NT2/D1 (cell line): ENCODE data around the gene MPP2.

Source experiments
- DNase-seq: peaks from one replicate; pipeline ENCODE4 v3.0.0-alpha.2; 2011; ENCODE audit warnings: low read depth, low spot score
- H3K27me3 ChIP-seq: 2 replicates; pipeline ENCODE4 v1.6.0; 2011; ENCODE audit warnings: mild to moderate bottlenecking; ENCODE audit not compliant: insufficient read length, insufficient read depth
- H3K36me3 ChIP-seq: 2 replicates; pipeline ENCODE4 v1.6.1; 2011; ENCODE audit warnings: mild to moderate bottlenecking, low read length, mixed read lengths; ENCODE audit not compliant: insufficient read depth, insufficient read length
- H3K4me1 ChIP-seq: 2 replicates; pipeline ENCODE4 v1.5.1; 2011; ENCODE audit not compliant: insufficient read depth, insufficient read length
- H3K4me3 ChIP-seq: 2 replicates; pipeline ENCODE4 v1.5.1; 2011; ENCODE audit warnings: low read depth; ENCODE audit not compliant: insufficient read length
- H3K9ac ChIP-seq: 2 replicates; pipeline ENCODE4 v1.6.0; 2011; ENCODE audit warnings: low read depth; ENCODE audit not compliant: insufficient read length
- H3K9me3 ChIP-seq: 2 replicates; pipeline ENCODE4 v1.5.1; 2011; ENCODE audit warnings: mild to moderate bottlenecking, low read length; ENCODE audit not compliant: insufficient read depth
- SUZ12 ChIP-seq: IDR thresholded peaks from 2 replicates; pipeline ENCODE4 v1.6.1; 2011; ENCODE audit not compliant: insufficient read length, insufficient read depth; ENCODE audit errors: extremely low read depth
- YY1 ChIP-seq: IDR thresholded peaks from 2 replicates; pipeline ENCODE4 v1.6.1; 2011; ENCODE audit not compliant: insufficient read length, insufficient read depth
- ZNF274 ChIP-seq: IDR thresholded peaks from 2 replicates; pipeline ENCODE4 v1.6.1; 2011; ENCODE audit warnings: mild to moderate bottlenecking, low read depth, low read length

Gene MPP2

GRCh38 chr17:43917016-43917347, 9.6 kb upstream of the MPP2 start:
- H3K27me3 ChIP-seq, result no peaks in the 10 kb centered on the region
- H3K36me3 ChIP-seq, result no peaks in the 10 kb centered on the region
- peaks cover 28% of the 10 kb centered on the region; the same call in 1 of the 2 replicates for H3K9me3 ChIP-seq
- no peak overlapping the region for H3K4me3 ChIP-seq
- no peak for TF ChIP-seq SUZ12
- no peak for TF ChIP-seq YY1
- TF ChIP-seq ZNF274, result no peak
- peaks cover 14% of the 10 kb centered on the region for H3K4me1 ChIP-seq
- DNase-seq, result no peak
- no peak overlapping the region for H3K9ac ChIP-seq

- peaks cover 14% of the 10 kb centered on the region for H3K4me1 ChIP-seq
- no peak overlapping the region for H3K4me3 ChIP-seq
- no peak overlapping the region for H3K9ac ChIP-seq
- no peaks in the 10 kb centered on the region for H3K27me3 ChIP-seq
- TF ChIP-seq ZNF274 (no peak), SUZ12 (no peak), YY1 (no peak)
- H3K36me3 ChIP-seq, result no peaks in the 10 kb centered on the region
- no peak for DNase-seq
- H3K9me3 ChIP-seq, result peaks cover 28% of the 10 kb centered on the region; the same call in 1 of the 2 replicates
Observed at GRCh38 chr17:43916385-43916784, 9.0 kb upstream of the MPP2 start.

GRCh38 chr17:43915559-43915958, 8.2 kb upstream of the MPP2 start:
- H3K36me3 ChIP-seq, result no peaks in the 10 kb centered on the region
- no peak for DNase-seq
- peaks cover 28% of the 10 kb centered on the region; the same call in 1 of the 2 replicates for H3K9me3 ChIP-seq
- peaks cover 14% of the 10 kb centered on the region for H3K4me1 ChIP-seq
- H3K27me3 ChIP-seq, result no peaks in the 10 kb centered on the region
- TF ChIP-seq YY1, result no peak
- TF ChIP-seq ZNF274, result no peak
- TF ChIP-seq SUZ12, result no peak
- H3K9ac ChIP-seq, result no peak overlapping the region
- no peak overlapping the region for H3K4me3 ChIP-seq

- H3K9me3 ChIP-seq, result peaks cover 28% of the 10 kb centered on the region; the same call in 1 of the 2 replicates
- TF ChIP-seq YY1, result no peak
- TF ChIP-seq ZNF274, result no peak
- TF ChIP-seq SUZ12, result no peak
- H3K4me3 ChIP-seq, result no peak overlapping the region
- H3K9ac ChIP-seq, result no peak overlapping the region
- peaks cover 6% of the 10 kb centered on the region for H3K27me3 ChIP-seq
- no peak for DNase-seq
- H3K36me3 ChIP-seq, result no peaks in the 10 kb centered on the region
- H3K4me1 ChIP-seq, result peaks cover 17% of the 10 kb centered on the region
Observed at GRCh38 chr17:43914451-43914850, 7.1 kb upstream of the MPP2 start.

- DNase-seq, result no peak
- TF ChIP-seq ZNF274 (no peak), YY1 (no peak), SUZ12 (no peak)
- H3K36me3 ChIP-seq, result no peaks in the 10 kb centered on the region
- peaks cover 17% of the 10 kb centered on the region for H3K4me1 ChIP-seq
- peaks cover 13% of the 10 kb centered on the region for H3K27me3 ChIP-seq
- H3K4me3 ChIP-seq, result no peak overlapping the region
- no peak overlapping the region for H3K9ac ChIP-seq
- H3K9me3 ChIP-seq, result peaks cover 28% of the 10 kb centered on the region; the same call in 1 of the 2 replicates
Observed at GRCh38 chr17:43913584-43913983, 6.2 kb upstream of the MPP2 start.

- Histone ChIP-seq H3K27me3 (peaks cover 18% of the 10 kb centered on the region), H3K36me3 (no peaks in the 10 kb centered on the region), H3K4me1 (peaks cover 17% of the 10 kb centered on the region), H3K4me3 (no peak overlapping the region), H3K9me3 (peaks cover 25% of the 10 kb centered on the region; the same call in 1 of the 2 replicates), H3K9ac (no peak overlapping the region)
- TF ChIP-seq SUZ12, result no peak
- no peak for TF ChIP-seq YY1
- no peak for TF ChIP-seq ZNF274
- DNase-seq, result no peak
Observed at GRCh38 chr17:43912635-43913304, 5.4 kb upstream of the MPP2 start.

- Histone ChIP-seq H3K4me3 (no peak overlapping the region), H3K36me3 (no peaks in the 10 kb centered on the region), H3K9me3 (peaks cover 16% of the 10 kb centered on the region; the same call in 1 of the 2 replicates), H3K9ac (no peak overlapping the region), H3K4me1 (peaks cover 13% of the 10 kb centered on the region), H3K27me3 (peaks cover 18% of the 10 kb centered on the region)
- no peak for DNase-seq
- TF ChIP-seq YY1, result no peak
- no peak for TF ChIP-seq ZNF274
- no peak for TF ChIP-seq SUZ12
Observed at GRCh38 chr17:43911904-43912303, 4.6 kb upstream of the MPP2 start.
